ENCODE results near the gene GRAP2.

GRCh38 chr22:39970742-39971141 lies 69.9 kb downstream of the GRAP2 start:
- TF ChIP-seq CTCF (IDR thresholded peaks at IDR 0.05; ENCODE audit: low read depth, low read length) = no peak
- TF ChIP-seq POLR2A (IDR thresholded peaks at IDR 0.05; ENCODE audit: extremely low read depth, insufficient read length) = no peak
- no peak for TF ChIP-seq MAX (IDR thresholded peaks at IDR 0.05; ENCODE audit: low read depth, low read length)
- TF ChIP-seq MYC (IDR thresholded peaks at IDR 0.05; ENCODE audit: low read depth, low read length) = no peak
